HL-60 (cell line): ENCODE results near the gene NELFE.
"Not testable (repeated sequence)": the region's sequence is repeated elsewhere in the genome, so short reads cannot be mapped to it uniquely, and the experiment has no call there.

ENCODE experiments used
- POLR2AphosphoS5 ChIP-seq: IDR thresholded peaks from 2 replicates; pipeline ENCODE4 v1.6.1; 2012; ENCODE audit warnings: low read depth
- REST ChIP-seq: IDR thresholded peaks from 2 replicates; pipeline ENCODE4 v1.6.1; 2012; ENCODE audit warnings: low read depth; ENCODE audit not compliant: insufficient replicate concordance
- SPI1 ChIP-seq: IDR thresholded peaks from 2 replicates; pipeline ENCODE4 v1.6.1; 2012; ENCODE audit warnings: low read depth, mild to moderate bottlenecking, borderline replicate concordance
- TF ChIP-seq, protein P1 (sequence below): IDR thresholded peaks from one replicate; pipeline ENCODE4 v1.5.1; 2011; ENCODE audit warnings: low read length, control low read depth, inconsistent platforms; ENCODE audit not compliant: insufficient read depth

DNA sequence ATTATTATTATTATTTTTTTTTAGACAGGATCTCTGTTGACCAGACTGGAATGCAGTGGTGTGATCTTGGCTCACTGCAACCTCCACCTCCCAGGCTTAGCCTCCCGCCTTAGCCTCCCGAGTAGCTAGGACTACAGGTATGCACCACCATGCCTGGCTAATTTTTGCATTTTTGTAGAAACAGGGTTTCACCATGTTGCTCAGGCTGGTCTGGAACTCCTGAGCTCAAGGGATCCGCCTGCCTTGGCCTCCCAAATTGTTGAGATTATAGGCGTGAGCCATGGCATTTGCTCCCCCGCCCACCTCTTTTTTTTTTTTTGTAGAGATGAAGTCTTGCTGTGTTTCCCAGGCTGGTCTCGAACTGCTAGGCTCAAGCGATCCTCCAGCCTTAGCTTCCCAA, 49.5 kb downstream of the NELFE start:
- TF ChIP-seq, protein P1, sequence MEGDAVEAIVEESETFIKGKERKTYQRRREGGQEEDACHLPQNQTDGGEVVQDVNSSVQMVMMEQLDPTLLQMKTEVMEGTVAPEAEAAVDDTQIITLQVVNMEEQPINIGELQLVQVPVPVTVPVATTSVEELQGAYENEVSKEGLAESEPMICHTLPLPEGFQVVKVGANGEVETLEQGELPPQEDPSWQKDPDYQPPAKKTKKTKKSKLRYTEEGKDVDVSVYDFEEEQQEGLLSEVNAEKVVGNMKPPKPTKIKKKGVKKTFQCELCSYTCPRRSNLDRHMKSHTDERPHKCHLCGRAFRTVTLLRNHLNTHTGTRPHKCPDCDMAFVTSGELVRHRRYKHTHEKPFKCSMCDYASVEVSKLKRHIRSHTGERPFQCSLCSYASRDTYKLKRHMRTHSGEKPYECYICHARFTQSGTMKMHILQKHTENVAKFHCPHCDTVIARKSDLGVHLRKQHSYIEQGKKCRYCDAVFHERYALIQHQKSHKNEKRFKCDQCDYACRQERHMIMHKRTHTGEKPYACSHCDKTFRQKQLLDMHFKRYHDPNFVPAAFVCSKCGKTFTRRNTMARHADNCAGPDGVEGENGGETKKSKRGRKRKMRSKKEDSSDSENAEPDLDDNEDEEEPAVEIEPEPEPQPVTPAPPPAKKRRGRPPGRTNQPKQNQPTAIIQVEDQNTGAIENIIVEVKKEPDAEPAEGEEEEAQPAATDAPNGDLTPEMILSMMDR: not testable (repeated sequence)
- not testable (repeated sequence) for TF ChIP-seq POLR2AphosphoS5, SPI1, REST
